ENCODE results near the gene RHOBTB1.
"Not testable (repeated sequence)": the region's sequence is repeated elsewhere in the genome, so short reads cannot be mapped to it uniquely, and the experiment has no call there.

RHOBTB1 gene

DNA sequence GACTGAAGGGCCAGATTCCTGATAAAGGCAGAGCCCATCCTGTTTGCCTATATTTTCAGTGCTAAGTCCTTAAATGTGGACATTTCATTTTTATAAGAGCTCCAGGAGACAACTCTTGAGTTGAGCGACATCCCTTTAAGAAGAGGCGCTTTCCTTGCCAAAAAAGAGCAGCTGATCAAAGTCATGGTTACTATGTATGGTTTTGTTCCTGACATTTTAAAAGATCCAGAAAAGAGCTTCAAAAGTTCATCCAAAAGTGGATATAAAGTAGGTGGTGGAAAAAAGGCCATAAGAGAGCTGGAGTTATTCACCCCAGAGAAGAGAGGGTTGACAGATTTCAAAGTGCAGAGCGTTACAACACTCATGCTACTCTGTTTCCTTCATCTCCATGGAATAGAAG is 36.7 kb downstream of the RHOBTB1 start:
- Histone ChIP-seq H3K9ac (ENCODE audit: low read depth, low read length) (no peak overlapping the region), H3K4me1 (ENCODE audit: insufficient read depth, low read length) (no peaks in the 10 kb centered on the region), H3K9me3 (ENCODE audit: insufficient read depth, low read length, severe bottlenecking) (peaks cover 2% of the 10 kb centered on the region), H2AFZ (ENCODE audit: low read depth, low read length) (no peak overlapping the region), H3K36me3 (ENCODE audit: insufficient read depth, low read length) (peaks cover 8% of the 10 kb centered on the region; the same call in 1 of the 2 replicates), H4K20me1 (ENCODE audit: insufficient read depth, low read length) (no peaks in the 10 kb centered on the region), H3K27ac (ENCODE audit: low read length) (no peak overlapping the region), H3K4me3 (ENCODE audit: low read depth in 1 of 2, low read length in 2 of 2) (no peak overlapping the region), H3K4me2 (ENCODE audit: insufficient read depth, low read length) (no peak overlapping the region), H3K27me3 (ENCODE audit: insufficient read depth, low read length, poor library complexity) (no peaks in the 10 kb centered on the region), H3K79me2 (ENCODE audit: insufficient read depth, low read length) (no peaks in the 10 kb centered on the region)
- TF ChIP-seq EZH2 (IDR thresholded peaks at IDR 0.05; ENCODE audit: borderline replicate concordance, low read depth, low read length, severe bottlenecking) (no peak), CTCF (IDR thresholded peaks at IDR 0.05; ENCODE audit: borderline replicate concordance, extremely low read depth, low read length, poor library complexity, severe bottlenecking) (no peak)
- ATAC-seq (ENCODE audit: insufficient read depth, low read depth) (no peak), DNase-seq (no peak)

- not testable (repeated sequence) for H3K27ac ChIP-seq (ENCODE audit: low read length); H3K9ac ChIP-seq (ENCODE audit: low read depth, low read length); H3K9me3 ChIP-seq (ENCODE audit: insufficient read depth, low read length, severe bottlenecking); H3K36me3 ChIP-seq (ENCODE audit: insufficient read depth, low read length); DNase-seq; H3K4me1 ChIP-seq (ENCODE audit: insufficient read depth, low read length); H4K20me1 ChIP-seq (ENCODE audit: insufficient read depth, low read length); ATAC-seq (ENCODE audit: insufficient read depth, low read depth); H2AFZ ChIP-seq (ENCODE audit: low read depth, low read length); H3K4me3 ChIP-seq (ENCODE audit: low read depth in 1 of 2, low read length in 2 of 2); H3K4me2 ChIP-seq (ENCODE audit: insufficient read depth, low read length); H3K27me3 ChIP-seq (ENCODE audit: insufficient read depth, low read length, poor library complexity); H3K79me2 ChIP-seq (ENCODE audit: insufficient read depth, low read length)
Observed at GRCh38 chr10:60906825-60907224, 37.2 kb downstream of the RHOBTB1 start.

DNA sequence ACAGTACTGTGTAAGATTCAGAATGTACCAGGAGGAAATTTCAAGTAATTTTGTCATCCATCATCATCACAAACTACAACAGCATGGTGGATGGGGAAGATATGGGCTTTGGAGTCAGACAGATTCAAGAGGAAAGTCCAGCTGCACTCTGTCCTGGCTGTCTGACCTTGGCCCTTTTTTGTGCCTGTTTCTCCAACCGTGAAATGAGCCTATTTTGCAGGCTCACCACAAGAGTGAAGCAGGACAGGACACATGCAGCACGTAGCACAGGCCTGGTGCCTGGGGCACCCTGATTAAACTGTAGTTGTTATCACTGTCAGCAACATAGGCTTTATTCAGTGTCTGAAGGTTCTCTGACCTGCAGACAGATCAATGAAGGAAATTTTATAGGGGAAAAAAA is 37.6 kb downstream of the RHOBTB1 start:
- Histone ChIP-seq H3K4me2 (ENCODE audit: insufficient read depth, low read length) (no peak overlapping the region), H4K20me1 (ENCODE audit: insufficient read depth, low read length) (no peaks in the 10 kb centered on the region), H3K79me2 (ENCODE audit: insufficient read depth, low read length) (no peaks in the 10 kb centered on the region), H3K4me1 (ENCODE audit: insufficient read depth, low read length) (no peaks in the 10 kb centered on the region), H3K4me3 (ENCODE audit: low read depth in 1 of 2, low read length in 2 of 2) (no peak overlapping the region), H3K27me3 (ENCODE audit: insufficient read depth, low read length, poor library complexity) (no peaks in the 10 kb centered on the region), H3K36me3 (ENCODE audit: insufficient read depth, low read length) (peaks cover 8% of the 10 kb centered on the region; the same call in 1 of the 2 replicates), H2AFZ (ENCODE audit: low read depth, low read length) (no peak overlapping the region), H3K9ac (ENCODE audit: low read depth, low read length) (no peak overlapping the region), H3K9me3 (ENCODE audit: insufficient read depth, low read length, severe bottlenecking) (peaks cover 2% of the 10 kb centered on the region), H3K27ac (ENCODE audit: low read length) (no peak overlapping the region)
- TF ChIP-seq EZH2 (IDR thresholded peaks at IDR 0.05; ENCODE audit: borderline replicate concordance, low read depth, low read length, severe bottlenecking), result no peak
- TF ChIP-seq CTCF (IDR thresholded peaks at IDR 0.05; ENCODE audit: borderline replicate concordance, extremely low read depth, low read length, poor library complexity, severe bottlenecking), result no peak
- ATAC-seq (ENCODE audit: insufficient read depth, low read depth) (no peak), DNase-seq (no peak)

DNA sequence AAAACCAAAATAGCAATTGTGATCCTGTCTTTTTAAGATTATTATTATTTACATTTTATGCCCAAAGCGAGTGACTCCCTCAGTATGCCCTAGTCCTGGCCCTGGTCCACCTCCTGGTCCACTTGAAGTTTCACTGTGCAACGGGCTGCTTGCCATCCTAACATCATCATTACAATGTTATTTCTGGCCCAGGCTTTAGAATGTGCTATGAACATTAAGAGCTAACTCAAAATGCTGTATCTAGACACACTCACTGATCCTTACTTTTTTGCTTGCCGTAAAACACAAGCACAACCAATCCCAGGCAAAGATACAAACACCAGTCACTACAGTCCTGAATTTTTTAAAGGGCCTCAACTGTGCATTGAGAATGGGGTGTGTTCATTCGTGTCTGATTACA is 38.4 kb downstream of the RHOBTB1 start:
- Histone ChIP-seq H3K27me3 (ENCODE audit: insufficient read depth, low read length, poor library complexity) (no peaks in the 10 kb centered on the region), H3K36me3 (ENCODE audit: insufficient read depth, low read length) (peaks cover 8% of the 10 kb centered on the region; the same call in 1 of the 2 replicates), H3K4me1 (ENCODE audit: insufficient read depth, low read length) (no peaks in the 10 kb centered on the region), H3K27ac (ENCODE audit: low read length) (no peak overlapping the region), H2AFZ (ENCODE audit: low read depth, low read length) (no peak overlapping the region), H3K4me2 (ENCODE audit: insufficient read depth, low read length) (no peak overlapping the region), H3K9ac (ENCODE audit: low read depth, low read length) (no peak overlapping the region), H4K20me1 (ENCODE audit: insufficient read depth, low read length) (no peaks in the 10 kb centered on the region), H3K9me3 (ENCODE audit: insufficient read depth, low read length, severe bottlenecking) (peaks cover 2% of the 10 kb centered on the region), H3K4me3 (ENCODE audit: low read depth in 1 of 2, low read length in 2 of 2) (no peak overlapping the region), H3K79me2 (ENCODE audit: insufficient read depth, low read length) (no peaks in the 10 kb centered on the region)
- DNase-seq, result no peak
- ATAC-seq (ENCODE audit: insufficient read depth, low read depth), result no peak
- no peak for TF ChIP-seq EZH2 (IDR thresholded peaks at IDR 0.05; ENCODE audit: borderline replicate concordance, low read depth, low read length, severe bottlenecking)
- TF ChIP-seq CTCF (IDR thresholded peaks at IDR 0.05; ENCODE audit: borderline replicate concordance, extremely low read depth, low read length, poor library complexity, severe bottlenecking), result no peak

All from DND-41 (cell line).